Transverse colon (tissue), 3 donors: ENCODE results near the gene TRIM13.

Experiments
- CTCF ChIP-seq, 5 experiments: fragments of 200-600 bp in 3 of 5; fragments of 450-650 bp in 2 of 5; sonication (generic) in 3 of 5; IDR thresholded peaks; 1 replicate in 2 of 5; 2 replicates in 3 of 5; pipeline ENCODE4 v1.5.1; 2016 to 2017; ENCODE audit warnings: antibody characterized with exemption in 5 of 5, inconsistent platforms in 3 of 5, mild to moderate bottlenecking in 2 of 5, moderate library complexity in 1 of 5
- EP300 ChIP-seq: sonication (generic); formaldehyde crosslinking; IDR thresholded peaks from one replicate; pipeline ENCODE4 v1.6.1; 2017; ENCODE audit warnings: antibody characterized with exemption, low read depth
- POLR2A ChIP-seq: fragments of 450-650 bp; IDR thresholded peaks from one replicate; pipeline ENCODE4 v1.6.1; 2016; ENCODE audit warnings: antibody characterized with exemption, mild to moderate bottlenecking, moderate library complexity

- no peak for TF ChIP-seq CTCF (IDR thresholded peaks at IDR 0.05)
- TF ChIP-seq EP300 = no peak
- no peak for TF ChIP-seq POLR2A
Measured at GRCh38 chr13:50065712-50066111, 68.9 kb downstream of the TRIM13 start.
